GM12892 (cell line): ENCODE results near the gene ACADL.
"Not testable (repeated sequence)": the region's sequence is repeated elsewhere in the genome, so short reads cannot be mapped to it uniquely, and the experiment has no call there.

Experiments
- DNase-seq: peaks from one replicate; pipeline ENCODE4 v3.0.0; 2011; ENCODE audit not compliant: insufficient read length
- FAIRE-seq: peaks from 2 replicates; lab custom pipeline; 2011; peaks lifted over from hg19 to GRCh38; lab: Jason Lieb, UNC
- POLR2A ChIP-seq: IDR thresholded peaks from 2 replicates; pipeline ENCODE4 v1.6.1; 2011; ENCODE audit warnings: low read depth, low read length, control low read depth
- POLR2AphosphoS5 ChIP-seq: IDR thresholded peaks from 2 replicates; pipeline ENCODE4 v1.6.1; 2011; ENCODE audit warnings: low read depth, low read length, control low read depth
- TAF1 ChIP-seq: IDR thresholded peaks from 2 replicates; pipeline ENCODE4 v1.6.1; 2011; ENCODE audit warnings: low read depth, mild to moderate bottlenecking, control low read depth, low read length, borderline replicate concordance

ACADL gene

GRCh38 chr2:210199186-210199765 is 26.0 kb downstream of the ACADL start:
- DNase-seq (no peak), FAIRE-seq (no peak)
- TF ChIP-seq POLR2AphosphoS5: no peak
- TF ChIP-seq TAF1: no peak
- no peak for TF ChIP-seq POLR2A

DNA sequence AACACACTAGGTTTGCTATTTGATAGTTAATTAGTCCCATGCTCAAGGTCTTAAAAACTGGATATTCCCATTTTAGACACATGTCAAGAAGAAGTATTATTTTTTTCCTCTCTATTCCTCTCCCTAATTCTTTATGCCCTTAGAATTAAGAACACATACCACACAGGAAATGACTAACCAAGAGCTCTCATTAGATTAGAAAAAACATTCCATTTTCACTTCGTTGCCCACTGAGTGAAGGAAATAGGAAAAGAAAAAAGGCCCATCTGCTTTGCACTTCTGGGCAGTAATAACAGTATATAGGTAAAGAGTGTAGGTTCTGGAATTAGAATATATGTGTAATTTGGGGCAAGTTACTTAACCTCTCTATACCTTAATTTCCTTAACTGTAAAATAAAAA is 26.9 kb downstream of the ACADL start:
- DNase-seq: no peak
- no peak for FAIRE-seq
- no peak for TF ChIP-seq POLR2A
- no peak for TF ChIP-seq POLR2AphosphoS5
- TF ChIP-seq TAF1: no peak

GRCh38 chr2:210197720-210198119 is 27.5 kb downstream of the ACADL start:
- no peak for TF ChIP-seq POLR2AphosphoS5
- no peak for TF ChIP-seq POLR2A
- TF ChIP-seq TAF1: no peak
- FAIRE-seq (no peak), DNase-seq (no peak)

DNA sequence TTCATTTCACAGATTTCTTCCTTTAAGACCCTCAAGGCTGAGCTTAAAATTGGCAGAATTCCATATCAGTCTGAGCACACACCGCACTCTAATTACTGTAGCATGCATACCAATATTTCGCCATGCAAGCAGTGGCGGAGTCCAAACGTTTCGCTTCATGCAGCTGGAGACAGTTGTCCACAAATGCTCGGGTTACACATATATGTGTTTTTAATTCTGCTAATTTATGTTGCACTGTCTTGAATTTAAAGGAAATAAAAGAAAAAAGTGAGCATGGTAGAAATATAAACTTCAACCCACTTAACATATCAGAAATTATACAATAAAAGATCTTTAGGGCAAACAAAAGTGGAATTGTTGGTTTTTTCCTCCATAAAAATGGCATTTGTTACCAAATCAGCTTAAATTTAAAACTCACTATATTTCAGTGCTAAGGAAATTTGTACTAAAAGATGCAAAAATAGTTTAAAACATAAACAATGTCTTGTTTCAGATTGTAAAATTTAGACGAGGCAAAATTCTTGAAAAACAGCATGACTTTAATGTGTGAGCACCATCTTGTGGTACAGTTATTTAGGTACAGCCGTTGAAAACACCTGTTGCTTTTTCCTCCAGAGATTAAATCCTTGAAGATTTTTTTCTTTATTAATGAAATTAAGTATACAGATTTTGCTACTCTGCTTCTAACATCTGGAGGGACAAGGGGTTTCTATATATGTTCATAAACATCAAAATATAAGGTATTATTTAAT is 30.0 kb downstream of the ACADL start:
- TF ChIP-seq TAF1 (no peak), POLR2A (no peak), POLR2AphosphoS5 (no peak)
- no peak for DNase-seq
- peak; percentile 73 for FAIRE-seq

- DNase-seq (no peak), FAIRE-seq (no peak)
- TF ChIP-seq TAF1: no peak
- no peak for TF ChIP-seq POLR2A
- TF ChIP-seq POLR2AphosphoS5: no peak
These were observed 34.9 kb downstream of the ACADL start for GRCh38 chr2:210190345-210190744.

DNA sequence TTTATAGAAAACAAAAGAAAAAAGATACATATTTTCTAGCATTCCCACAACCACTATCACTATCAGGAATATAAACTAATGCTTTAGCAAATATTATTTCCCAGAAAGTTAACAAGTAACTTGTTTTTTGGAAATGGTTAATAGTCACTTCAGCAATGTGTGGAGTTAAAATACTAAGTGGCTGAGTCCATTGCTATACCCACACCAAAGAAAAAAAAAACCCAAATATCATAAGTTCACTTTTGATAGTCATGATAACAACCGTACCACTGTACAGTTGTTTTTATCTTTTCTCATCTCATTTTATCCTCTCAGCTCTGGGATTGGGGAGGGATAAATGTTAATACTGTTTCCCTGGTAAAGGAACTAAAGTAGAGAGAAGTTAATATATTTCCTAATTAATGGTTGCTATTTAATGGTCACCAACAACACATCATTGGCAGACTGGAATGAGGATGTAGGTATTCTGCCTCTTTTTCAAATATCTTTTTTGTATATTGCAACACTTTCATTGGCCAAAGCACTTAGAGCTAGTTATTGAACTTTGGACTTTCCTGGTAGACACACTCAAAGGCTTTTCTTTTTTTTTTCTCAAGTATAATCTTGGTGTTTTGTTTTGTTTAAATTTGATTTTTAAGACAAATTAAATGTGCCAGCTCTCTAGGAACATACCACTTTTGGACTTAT is 35.7 kb downstream of the ACADL start:
- DNase-seq (no peak), FAIRE-seq (no peak)
- TF ChIP-seq TAF1 (no peak), POLR2AphosphoS5 (no peak), POLR2A (no peak)

- FAIRE-seq (no peak), DNase-seq (no peak)
- TF ChIP-seq POLR2A: no peak
- TF ChIP-seq TAF1: no peak
- no peak for TF ChIP-seq POLR2AphosphoS5
These were observed 36.5 kb downstream of the ACADL start for GRCh38 chr2:210188755-210189154.

DNA sequence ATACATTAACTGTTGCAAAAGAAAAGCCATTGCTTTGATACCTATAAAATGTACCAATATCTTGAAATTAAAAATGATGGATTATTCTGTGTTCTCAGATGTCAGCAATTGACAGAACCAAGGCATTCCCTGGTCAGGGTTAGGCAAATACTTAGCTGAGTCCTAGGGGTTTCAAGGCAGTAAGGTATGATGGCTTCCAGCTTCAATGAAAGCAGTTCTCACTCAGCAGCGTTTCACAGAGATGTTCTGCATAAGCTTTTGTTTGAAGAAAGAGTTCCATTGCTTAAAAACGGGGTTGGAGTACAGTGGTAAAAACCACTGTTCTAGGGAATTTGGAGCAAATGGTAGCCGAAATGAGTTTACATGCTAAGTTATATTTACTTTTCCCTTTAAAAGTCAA is 37.1 kb downstream of the ACADL start:
- DNase-seq (no peak), FAIRE-seq (no peak)
- TF ChIP-seq POLR2A (no peak), POLR2AphosphoS5 (no peak), TAF1 (no peak)

- DNase-seq, FAIRE-seq: not testable (repeated sequence)
These were observed 41.3 kb downstream of the ACADL start for GRCh38 chr2:210183936-210184335.

DNA sequence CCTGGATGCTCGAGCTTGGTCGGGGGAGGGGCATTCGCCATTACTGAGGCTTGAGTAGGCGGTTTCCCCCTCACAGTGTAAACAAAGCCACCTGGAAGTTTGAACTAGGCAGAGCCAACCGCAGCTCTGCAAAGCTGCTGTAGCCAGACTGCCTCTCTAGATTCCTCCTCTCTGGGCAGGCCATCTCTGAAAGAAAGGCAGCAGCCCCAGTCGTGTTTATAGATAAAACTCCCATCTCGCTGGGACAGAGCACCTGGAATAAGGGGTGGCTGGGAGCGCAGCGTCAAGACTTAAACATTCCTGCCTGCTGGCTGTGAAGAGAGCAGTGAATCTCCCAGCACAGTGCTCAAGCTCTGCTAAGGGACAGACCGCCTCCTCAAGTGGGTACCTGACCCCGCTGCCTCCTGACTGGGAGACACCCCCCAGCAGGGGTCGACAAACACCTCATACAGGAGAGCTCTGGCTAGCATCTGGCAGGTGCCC is 43.6 kb downstream of the ACADL start:
- FAIRE-seq: not testable (repeated sequence)

GRCh38 chr2:210181033-210181605 is 44.1 kb downstream of the ACADL start:
- not testable (repeated sequence) for FAIRE-seq, DNase-seq

More for the DNA sequence above, 43.6 kb downstream of the ACADL start:
- DNase-seq: not testable (repeated sequence)

GRCh38 chr2:210180477-210180876 is 44.8 kb downstream of the ACADL start:
- TF ChIP-seq POLR2A (no peak), POLR2AphosphoS5 (no peak), TAF1 (no peak)
- no peak for FAIRE-seq
- no peak for DNase-seq
